ENCODE measurements around the gene APCDD1. TPM values are rescaled to one million over a fixed set of nuclear protein-coding genes. Genes with fewer than 3 reads are reported as not detected.

APCDD1 gene
- total and polyA plus RNA-seq, 8 donors = 27.6 to 168 (median 136) TPM

DNA sequence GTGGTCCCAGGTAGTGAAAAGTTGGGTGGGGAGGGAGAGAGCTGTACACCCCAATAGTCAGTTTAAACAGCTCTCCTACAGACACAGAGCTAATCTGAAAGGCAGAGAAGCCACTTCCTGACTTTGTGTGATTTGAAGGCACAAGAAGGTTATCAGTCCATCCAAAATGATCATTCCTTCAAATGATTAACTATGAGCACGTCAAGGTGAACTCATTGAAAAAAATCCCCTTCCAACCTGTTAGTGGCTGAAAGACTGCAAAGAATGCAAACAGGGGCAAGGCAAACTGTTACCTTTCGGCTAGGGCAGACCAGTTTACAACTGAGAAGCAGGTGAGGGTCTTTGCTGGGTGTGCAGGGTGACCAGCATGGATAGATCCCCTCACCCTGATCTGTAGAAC is 22.8 kb upstream of the APCDD1 start:
- DNase-seq = no peak
- intact Hi-C loops (cut with DNase I) = no loop called here
- Histone ChIP-seq H3K9me3 (no peaks in the 10 kb centered on the region), H3K4me1 (no peaks in the 10 kb centered on the region), H3K4me3 (no peak overlapping the region), H3K27ac (no peak overlapping the region), H3K27me3 (no peaks in the 10 kb centered on the region), H3K36me3 (no peaks in the 10 kb centered on the region)
- ATAC-seq = no peak
- TF ChIP-seq CTCF (IDR thresholded peaks at IDR 0.05) = no peak

GRCh38 chr18:10432781-10433180 is 21.7 kb upstream of the APCDD1 start:
- ATAC-seq (peak; percentile 54), DNase-seq (no peak)
- no peaks in the 10 kb centered on the region for H3K27me3 ChIP-seq
- H3K36me3 ChIP-seq = no peaks in the 10 kb centered on the region
- no peak overlapping the region for H3K27ac ChIP-seq
- no peaks in the 10 kb centered on the region for H3K9me3 ChIP-seq
- no peak for TF ChIP-seq CTCF (IDR thresholded peaks at IDR 0.05)
- no peaks in the 10 kb centered on the region for H3K4me1 ChIP-seq
- H3K4me3 ChIP-seq = no peak overlapping the region
- intact Hi-C loops (cut with DNase I) = no loop called here

DNA sequence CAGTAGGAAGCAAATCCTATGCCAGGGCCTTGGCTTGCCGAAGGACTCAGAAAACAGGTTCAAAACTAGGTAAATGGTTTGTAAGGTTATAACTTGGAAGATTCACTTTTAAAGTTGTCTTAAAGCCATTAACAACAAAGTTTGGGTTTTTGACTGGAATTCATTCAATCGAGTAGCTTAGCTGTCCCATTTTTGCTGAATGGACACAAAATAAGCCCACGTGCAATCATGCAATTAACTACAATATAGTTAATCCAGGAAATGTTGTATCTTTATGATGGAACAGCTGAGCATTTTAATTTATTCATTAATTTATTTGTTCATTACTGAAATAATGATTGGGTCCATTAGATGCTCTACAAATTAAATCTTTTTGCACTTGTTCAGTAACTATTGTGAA is 18.3 kb upstream of the APCDD1 start:
- H3K27ac ChIP-seq = no peak overlapping the region
- no peaks in the 10 kb centered on the region for H3K27me3 ChIP-seq
- no peaks in the 10 kb centered on the region for H3K36me3 ChIP-seq
- ATAC-seq = no peak
- intact Hi-C loops (cut with DNase I) = no loop called here
- no peak for DNase-seq
- no peak for TF ChIP-seq CTCF (IDR thresholded peaks at IDR 0.05)
- no peak overlapping the region for H3K4me3 ChIP-seq
- peaks cover 2 to 3% of the 10 kb centered on the region in 2 donors for H3K4me1 ChIP-seq
- H3K9me3 ChIP-seq = no peaks in the 10 kb centered on the region

DNA sequence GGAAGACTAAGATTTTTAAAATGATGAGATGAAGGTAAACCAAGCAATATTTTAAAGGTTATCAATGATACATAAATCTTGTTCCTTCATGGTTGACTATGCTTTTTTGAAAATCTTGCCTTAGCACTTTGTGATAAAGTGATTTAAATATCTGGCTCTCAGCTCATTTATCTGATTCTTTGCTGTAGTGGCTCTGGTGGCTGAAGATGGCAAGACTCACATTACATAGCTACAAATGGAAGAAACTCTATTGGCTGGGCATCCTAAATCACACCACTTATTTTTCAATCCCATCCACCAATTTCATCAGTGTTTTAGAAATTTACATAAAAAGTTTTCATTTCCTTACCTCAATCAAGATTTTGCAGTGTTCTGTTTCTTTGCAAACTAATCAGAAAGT is 16.6 kb upstream of the APCDD1 start:
- Histone ChIP-seq H3K4me3 (no peak overlapping the region), H3K9me3 (no peaks in the 10 kb centered on the region), H3K27me3 (no peaks in the 10 kb centered on the region), H3K36me3 (no peaks in the 10 kb centered on the region), H3K4me1 (peaks cover 4% of the 10 kb centered on the region in 2 donors), H3K27ac (no peak overlapping the region)
- DNase-seq (no peak), ATAC-seq (no peak)
- peak in 1 of 2 donors; percentile 36 for TF ChIP-seq CTCF (IDR thresholded peaks at IDR 0.05)
- intact Hi-C loops (cut with DNase I) = no loop called here

GRCh38 chr18:10439898-10440297 is 14.5 kb upstream of the APCDD1 start:
- Histone ChIP-seq H3K4me1 (peaks cover 4% of the 10 kb centered on the region in 2 donors), H3K9me3 (no peaks in the 10 kb centered on the region), H3K27me3 (no peaks in the 10 kb centered on the region), H3K4me3 (no peak overlapping the region), H3K36me3 (no peaks in the 10 kb centered on the region), H3K27ac (no peak overlapping the region)
- intact Hi-C loops (cut with DNase I) = no loop called here
- no peak for TF ChIP-seq CTCF (IDR thresholded peaks at IDR 0.05)
- ATAC-seq (peak; percentile 53), DNase-seq (no peak)
